ENCODE results near the gene MROH7. TPM values are rescaled to one million over a fixed set of nuclear protein-coding genes. Genes with fewer than 3 reads are reported as not detected.
A peak's percentile ranks its signal among the peaks of the same experiment; 100 is the strongest.

MROH7 gene
- total and polyA plus RNA-seq, 9 of the 15 experiments (the other 6 are each of a cell fraction or from before 2014, with no cell fraction given), result not detected

- TF ChIP-seq ZNF175 (CRISPR knock-in tag; IDR thresholded peaks at IDR 0.05; ENCODE audit: low read depth) (no peak), TEAD2 (tag; IDR thresholded peaks at IDR 0.05) (no peak), GATA2 (CRISPR knock-in tag; IDR thresholded peaks at IDR 0.05) (no peak; the same call in 1 of the 2 replicates), TSC22D4 (tag; IDR thresholded peaks at IDR 0.05) (no peak), MAX (CRISPR knock-in tag; IDR thresholded peaks at IDR 0.05) (peak; percentile 86), XRCC4 (IDR thresholded peaks at IDR 0.05; ENCODE audit: extremely low read depth, insufficient read depth, insufficient read length) (no peak), ARNT (IDR thresholded peaks at IDR 0.05) (no peak), KLF1 (tag; IDR thresholded peaks at IDR 0.05) (peak; percentile 97), L3MBTL2 (IDR thresholded peaks at IDR 0.05) (peak; percentile 75), ZKSCAN8 (CRISPR knock-in tag; IDR thresholded peaks at IDR 0.05) (no peak), RNF2 (IDR thresholded peaks at IDR 0.05) (peak; percentile 79), PPARD (CRISPR knock-in tag; IDR thresholded peaks at IDR 0.05) (no peak), SOX6 (IDR thresholded peaks at IDR 0.05) (peak; percentile 61), ZNF143 (CRISPR knock-in tag; IDR thresholded peaks at IDR 0.05) (no peak), ZNF184 (CRISPR knock-in tag; IDR thresholded peaks at IDR 0.05) (no peak), U2AF1 (optimal IDR thresholded peaks at IDR 0.05; ENCODE audit: low read depth, low read length) (peak; percentile 98), PHB (CRISPR knock-in tag; IDR thresholded peaks at IDR 0.05) (peak; percentile 43; the same call in 1 of the 2 replicates), POLR2A (conservative IDR thresholded peaks at IDR 0.05) (peak; percentile 97), NFYB (IDR thresholded peaks at IDR 0.05; ENCODE audit: extremely low read depth, insufficient read length) (no peak)
- TF ChIP-seq, protein P1, sequence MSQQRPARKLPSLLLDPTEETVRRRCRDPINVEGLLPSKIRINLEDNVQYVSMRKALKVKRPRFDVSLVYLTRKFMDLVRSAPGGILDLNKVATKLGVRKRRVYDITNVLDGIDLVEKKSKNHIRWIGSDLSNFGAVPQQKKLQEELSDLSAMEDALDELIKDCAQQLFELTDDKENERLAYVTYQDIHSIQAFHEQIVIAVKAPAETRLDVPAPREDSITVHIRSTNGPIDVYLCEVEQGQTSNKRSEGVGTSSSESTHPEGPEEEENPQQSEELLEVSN (IDR thresholded peaks at IDR 0.05; ENCODE audit: borderline replicate concordance in 1 of 2, extremely low read depth in 1 of 2, insufficient read depth in 1 of 2, insufficient read length in 1 of 2, low read depth in 1 of 2, low read length in 1 of 2, poor library complexity in 1 of 2, severe bottlenecking in 1 of 2), result peak; percentile 46 to 57
- TF ChIP-seq, protein P2, sequence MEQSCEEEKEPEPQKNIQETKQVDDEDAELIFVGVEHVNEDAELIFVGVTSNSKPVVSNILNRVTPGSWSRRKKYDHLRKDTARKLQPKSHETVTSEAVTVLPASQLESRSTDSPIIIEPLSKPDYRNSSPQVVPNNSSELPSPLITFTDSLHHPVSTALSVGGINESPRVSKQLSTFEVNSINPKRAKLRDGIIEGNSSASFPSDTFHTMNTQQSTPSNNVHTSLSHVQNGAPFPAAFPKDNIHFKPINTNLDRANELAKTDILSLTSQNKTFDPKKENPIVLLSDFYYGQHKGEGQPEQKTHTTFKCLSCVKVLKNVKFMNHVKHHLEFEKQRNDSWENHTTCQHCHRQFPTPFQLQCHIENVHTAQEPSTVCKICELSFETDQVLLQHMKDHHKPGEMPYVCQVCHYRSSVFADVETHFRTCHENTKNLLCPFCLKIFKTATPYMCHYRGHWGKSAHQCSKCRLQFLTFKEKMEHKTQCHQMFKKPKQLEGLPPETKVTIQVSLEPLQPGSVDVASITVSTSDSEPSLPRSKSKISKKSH (CRISPR knock-in tag; IDR thresholded peaks at IDR 0.05), result no peak
- TF ChIP-seq, protein P3, sequence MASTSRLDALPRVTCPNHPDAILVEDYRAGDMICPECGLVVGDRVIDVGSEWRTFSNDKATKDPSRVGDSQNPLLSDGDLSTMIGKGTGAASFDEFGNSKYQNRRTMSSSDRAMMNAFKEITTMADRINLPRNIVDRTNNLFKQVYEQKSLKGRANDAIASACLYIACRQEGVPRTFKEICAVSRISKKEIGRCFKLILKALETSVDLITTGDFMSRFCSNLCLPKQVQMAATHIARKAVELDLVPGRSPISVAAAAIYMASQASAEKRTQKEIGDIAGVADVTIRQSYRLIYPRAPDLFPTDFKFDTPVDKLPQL (IDR thresholded peaks at IDR 0.05; ENCODE audit: extremely low read depth, insufficient read length), result no peak
Measured at GRCh38 chr1:54715493-54716298, 74.1 kb downstream of the MROH7 start, which contains the start of gene TTC4 (continued).
